Measurements from ENCODE around the gene PASK. TPM values are rescaled to one million over a fixed set of nuclear protein-coding genes. Genes with fewer than 3 reads are reported as not detected.
A peak's percentile ranks its signal among the peaks of the same experiment; 100 is the strongest.

Gene PASK
- total RNA-seq, 1 experiment from 2014 or later, result 45.8 TPM

DNA sequence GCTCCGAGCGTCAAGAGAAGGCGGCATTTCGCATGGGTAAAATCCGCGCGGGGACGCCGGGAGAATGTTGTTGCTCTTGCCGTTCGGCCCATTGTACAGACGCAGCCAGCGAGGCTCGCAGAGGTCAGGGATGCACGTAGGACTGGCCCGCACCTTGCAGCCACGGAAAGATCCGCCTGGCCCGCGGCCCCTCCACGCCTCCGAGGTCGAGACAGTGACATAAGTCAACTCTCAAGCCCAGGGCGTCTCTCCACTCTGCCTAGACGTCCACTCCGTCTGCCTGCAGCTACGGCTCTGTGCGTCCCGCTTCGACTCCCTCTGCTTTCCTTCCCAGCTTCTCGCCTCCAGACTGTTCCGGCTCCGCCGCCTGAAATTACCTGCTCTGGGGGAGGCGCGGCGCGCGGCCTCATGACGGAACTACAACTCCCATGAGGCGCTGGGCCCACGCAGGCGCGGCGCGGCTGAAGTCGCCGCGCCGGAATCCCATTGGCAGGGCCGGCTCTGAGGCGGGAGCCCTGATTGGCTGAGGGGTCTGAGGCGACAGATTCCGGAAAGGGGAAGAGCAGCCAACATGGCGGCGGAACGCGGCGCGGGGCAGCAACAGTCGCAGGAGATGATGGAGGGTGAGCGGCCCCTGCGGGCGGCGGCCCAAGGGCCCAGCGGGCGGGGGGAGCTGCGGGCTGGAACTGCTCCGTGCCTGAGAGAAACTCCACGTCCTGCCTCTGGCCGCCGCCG is 820 bp upstream of the PASK start, which contains the start of gene PPP1R7:
TSS of gene PPP1R7 (plus strand) at position 543 of the 735 bp plus-strand sequence. CDS start at position 572, 29 bp downstream.
- ChIA-PET RAD21 (ENCODE audit: low non-redundant PET in 1 of 2, low total read pairs in 2 of 2, uncharacterized antibody in 2 of 2, unreplicated experiment in 2 of 2) (no interaction called here), CTCF (interaction anchor here (0.8 to 1.7 kb wide), 3 partner anchors 167 to 310 kb away, joined by 3 to 5 read pairs (median 3); no protein-coding TSS in a partner anchor), POLR2A (interaction anchor here (0.7 to 1.6 kb wide), 5 partner anchors 9 to 48 kb away, joined by 3 to 4 read pairs (median 3); partner anchors contain the start of gene MTERF4)
- BruUV-seq (replicated peaks), result no TSS peak
- H4K20me1 ChIP-seq (ENCODE audit: insufficient read depth), result no peaks in the 10 kb centered on the region
- no peaks in the 10 kb centered on the region for H3K9me2 ChIP-seq (ENCODE audit: insufficient read depth)
- peak within 1 kb of the TSS; percentile 99 for H3K4me2 ChIP-seq (ENCODE audit: low read length)
- peak within 1 kb of the TSS; percentile 82 to 83 for H3K4me3 ChIP-seq (replicated peaks in 1 of 2; ENCODE audit: low read depth in 1 of 2, low read length in 2 of 2)
- H3K9ac ChIP-seq (ENCODE audit: low read length), result peak within 1 kb of the TSS; percentile 91
- DNase-seq (ENCODE audit: low read depth, low spot score) (peak; percentile 87), ATAC-seq (peak; percentile 83)
- H3K36me3 ChIP-seq (ENCODE audit: control insufficient read depth in 1 of 2, insufficient read depth in 2 of 2, low read length in 2 of 2), result peaks cover 0 to 2% of the 10 kb centered on the region in 2 experiments; a peak in 1 of 4 replicates
- peak within 1 kb of the TSS; percentile 87 for H2AFZ ChIP-seq (ENCODE audit: low read depth, low read length, poor library complexity, severe bottlenecking)
- no peaks in the 10 kb centered on the region for H3K9me3 ChIP-seq (ENCODE audit: control insufficient read depth in 1 of 2, insufficient read depth in 1 of 2, low read depth in 1 of 2, low read length in 2 of 2)
- no peaks in the 10 kb centered on the region for H3K27me3 ChIP-seq (ENCODE audit: insufficient read depth, low read length)
- peaks cover 11 to 22% of the 10 kb centered on the region in 2 experiments; a peak in 3 of 4 replicates for H3K4me1 ChIP-seq (ENCODE audit: control insufficient read depth in 1 of 2, insufficient read depth in 2 of 2, low read length in 2 of 2)
- peak within 1 kb of the TSS; percentile 67 for H3K27ac ChIP-seq (ENCODE audit: low read depth, low read length)
- H3K79me2 ChIP-seq (ENCODE audit: insufficient read depth, low read length), result peaks cover 38% of the 10 kb centered on the region
- intact Hi-C loops (cut with micrococcal nuclease), result no loop called here
- TF ChIP-seq POLR2A (IDR thresholded peaks at IDR 0.05; ENCODE audit: borderline replicate concordance, extremely low read depth, insufficient read depth, insufficient read length) (peak; percentile 48), ZNF274 (IDR thresholded peaks at IDR 0.05; ENCODE audit: low read depth, low read length) (no peak), SRF (IDR thresholded peaks at IDR 0.05; ENCODE audit: low read depth) (no peak), POLR2AphosphoS5 (IDR thresholded peaks at IDR 0.05; ENCODE audit: low read depth, low read length) (peak; percentile 85), CBX3 (IDR thresholded peaks at IDR 0.05; ENCODE audit: low read depth) (no peak), EZH2phosphoT487 (IDR thresholded peaks at IDR 0.05; ENCODE audit: borderline replicate concordance) (no peak), SP1 (IDR thresholded peaks at IDR 0.05; ENCODE audit: low read depth) (peak; percentile 72), RAD21 (IDR thresholded peaks at IDR 0.05; ENCODE audit: low read depth) (no peak), JUND (IDR thresholded peaks at IDR 0.05) (no peak), TCF7L2 (IDR thresholded peaks at IDR 0.05; ENCODE audit: borderline replicate concordance, extremely low read depth, insufficient read depth, insufficient read length) (peak; percentile 60), EZH2 (IDR thresholded peaks at IDR 0.05) (no peak), SIN3A (IDR thresholded peaks at IDR 0.05; ENCODE audit: low read depth) (peak; percentile 66), CEBPB (IDR thresholded peaks at IDR 0.05; ENCODE audit: low read depth) (no peak), EGR1 (IDR thresholded peaks at IDR 0.05; ENCODE audit: low read depth) (peak; percentile 50; the same call in 1 of the 2 replicates), YY1 (IDR thresholded peaks at IDR 0.05; ENCODE audit: extremely low read depth, insufficient replicate concordance, low read depth, low read length) (peak; percentile 96), ZFX (IDR thresholded peaks at IDR 0.05) (no peak), FOSL1 (IDR thresholded peaks at IDR 0.05; ENCODE audit: low read depth) (no peak), ELF1 (IDR thresholded peaks at IDR 0.05; ENCODE audit: borderline replicate concordance, low read depth) (peak; percentile 80)
- TF ChIP-seq, protein P1, sequence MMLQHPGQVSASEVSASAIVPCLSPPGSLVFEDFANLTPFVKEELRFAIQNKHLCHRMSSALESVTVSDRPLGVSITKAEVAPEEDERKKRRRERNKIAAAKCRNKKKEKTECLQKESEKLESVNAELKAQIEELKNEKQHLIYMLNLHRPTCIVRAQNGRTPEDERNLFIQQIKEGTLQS (IDR thresholded peaks at IDR 0.05), result no peak
- TF ChIP-seq, protein P2, sequence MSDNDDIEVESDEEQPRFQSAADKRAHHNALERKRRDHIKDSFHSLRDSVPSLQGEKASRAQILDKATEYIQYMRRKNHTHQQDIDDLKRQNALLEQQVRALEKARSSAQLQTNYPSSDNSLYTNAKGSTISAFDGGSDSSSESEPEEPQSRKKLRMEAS (IDR thresholded peaks at IDR 0.05), result peak; percentile 22; the same call in 1 of the 2 replicates
- TF ChIP-seq, protein P3, sequence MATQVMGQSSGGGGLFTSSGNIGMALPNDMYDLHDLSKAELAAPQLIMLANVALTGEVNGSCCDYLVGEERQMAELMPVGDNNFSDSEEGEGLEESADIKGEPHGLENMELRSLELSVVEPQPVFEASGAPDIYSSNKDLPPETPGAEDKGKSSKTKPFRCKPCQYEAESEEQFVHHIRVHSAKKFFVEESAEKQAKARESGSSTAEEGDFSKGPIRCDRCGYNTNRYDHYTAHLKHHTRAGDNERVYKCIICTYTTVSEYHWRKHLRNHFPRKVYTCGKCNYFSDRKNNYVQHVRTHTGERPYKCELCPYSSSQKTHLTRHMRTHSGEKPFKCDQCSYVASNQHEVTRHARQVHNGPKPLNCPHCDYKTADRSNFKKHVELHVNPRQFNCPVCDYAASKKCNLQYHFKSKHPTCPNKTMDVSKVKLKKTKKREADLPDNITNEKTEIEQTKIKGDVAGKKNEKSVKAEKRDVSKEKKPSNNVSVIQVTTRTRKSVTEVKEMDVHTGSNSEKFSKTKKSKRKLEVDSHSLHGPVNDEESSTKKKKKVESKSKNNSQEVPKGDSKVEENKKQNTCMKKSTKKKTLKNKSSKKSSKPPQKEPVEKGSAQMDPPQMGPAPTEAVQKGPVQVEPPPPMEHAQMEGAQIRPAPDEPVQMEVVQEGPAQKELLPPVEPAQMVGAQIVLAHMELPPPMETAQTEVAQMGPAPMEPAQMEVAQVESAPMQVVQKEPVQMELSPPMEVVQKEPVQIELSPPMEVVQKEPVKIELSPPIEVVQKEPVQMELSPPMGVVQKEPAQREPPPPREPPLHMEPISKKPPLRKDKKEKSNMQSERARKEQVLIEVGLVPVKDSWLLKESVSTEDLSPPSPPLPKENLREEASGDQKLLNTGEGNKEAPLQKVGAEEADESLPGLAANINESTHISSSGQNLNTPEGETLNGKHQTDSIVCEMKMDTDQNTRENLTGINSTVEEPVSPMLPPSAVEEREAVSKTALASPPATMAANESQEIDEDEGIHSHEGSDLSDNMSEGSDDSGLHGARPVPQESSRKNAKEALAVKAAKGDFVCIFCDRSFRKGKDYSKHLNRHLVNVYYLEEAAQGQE (IDR thresholded peaks at IDR 0.05; ENCODE audit: low read depth), result no peak
- TF ChIP-seq, protein P4, sequence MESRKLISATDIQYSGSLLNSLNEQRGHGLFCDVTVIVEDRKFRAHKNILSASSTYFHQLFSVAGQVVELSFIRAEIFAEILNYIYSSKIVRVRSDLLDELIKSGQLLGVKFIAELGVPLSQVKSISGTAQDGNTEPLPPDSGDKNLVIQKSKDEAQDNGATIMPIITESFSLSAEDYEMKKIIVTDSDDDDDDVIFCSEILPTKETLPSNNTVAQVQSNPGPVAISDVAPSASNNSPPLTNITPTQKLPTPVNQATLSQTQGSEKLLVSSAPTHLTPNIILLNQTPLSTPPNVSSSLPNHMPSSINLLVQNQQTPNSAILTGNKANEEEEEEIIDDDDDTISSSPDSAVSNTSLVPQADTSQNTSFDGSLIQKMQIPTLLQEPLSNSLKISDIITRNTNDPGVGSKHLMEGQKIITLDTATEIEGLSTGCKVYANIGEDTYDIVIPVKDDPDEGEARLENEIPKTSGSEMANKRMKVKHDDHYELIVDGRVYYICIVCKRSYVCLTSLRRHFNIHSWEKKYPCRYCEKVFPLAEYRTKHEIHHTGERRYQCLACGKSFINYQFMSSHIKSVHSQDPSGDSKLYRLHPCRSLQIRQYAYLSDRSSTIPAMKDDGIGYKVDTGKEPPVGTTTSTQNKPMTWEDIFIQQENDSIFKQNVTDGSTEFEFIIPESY (IDR thresholded peaks at IDR 0.05; ENCODE audit: extremely low read depth, insufficient replicate concordance, low read length), result no peak

Measured in HCT116 (cell line).